A673 (cell line): ENCODE data around the gene LMNB1. TPM values are rescaled to one million over a fixed set of nuclear protein-coding genes. Genes with fewer than 3 reads are reported as not detected.

ENCODE experiments used
- BruUV-seq: library from RNA; stranded (reverse); fragments of 400-500 nt; replicated peaks from 2 replicates; lab custom pipeline; 2021; lab: Mats Ljungman, UMichigan
- CTCF ChIA-PET: fragments of 300-600 bp; sonication (Branson Sonifier 250); formaldehyde crosslinking; loops from one replicate; lab custom pipeline; 2022; ENCODE audit warnings: antibody characterized with exemption; lab: Charles Lee
- POLR2A ChIA-PET: fragments of 300-600 bp; sonication (Branson Sonifier 250); formaldehyde crosslinking; loops from one replicate; lab custom pipeline; 2022; ENCODE audit warnings: antibody characterized with exemption; ENCODE audit not compliant: low non-redundant PET; lab: Charles Lee
- DNase-seq: peaks from one replicate; pipeline ENCODE4 v3.0.0-alpha.2; 2015; ENCODE audit warnings: low spot score
- H3K27ac ChIP-seq: fragments of 200-600 bp; sonication (generic); 2 replicates; pipeline ENCODE4 v1.5.1; 2016; ENCODE audit warnings: mixed run types, low read depth, mild to moderate bottlenecking, mixed read lengths, antibody characterized with exemption, low read length; ENCODE audit not compliant: poor library complexity, severe bottlenecking
- H3K27me3 ChIP-seq: fragments of 200-600 bp; sonication (generic); replicated peaks from 2 replicates; pipeline ENCODE4 v1.6.1; 2017; ENCODE audit warnings: mixed run types, low read depth, mild to moderate bottlenecking, mixed read lengths, antibody characterized with exemption, low read length; ENCODE audit not compliant: insufficient read depth, poor library complexity
- H3K36me3 ChIP-seq: fragments of 200-600 bp; sonication (generic); 2 replicates; pipeline ENCODE4 v1.6.1; 2016; ENCODE audit warnings: mixed run types, mild to moderate bottlenecking, mixed read lengths, antibody characterized with exemption, low read length; ENCODE audit not compliant: insufficient read depth, poor library complexity, severe bottlenecking
- H3K4me1 ChIP-seq: fragments of 200-600 bp; sonication (generic); 2 replicates; pipeline ENCODE4 v1.6.1; 2017; ENCODE audit warnings: mixed run types, mild to moderate bottlenecking, mixed read lengths, antibody characterized with exemption, low read length; ENCODE audit not compliant: insufficient read depth, poor library complexity, severe bottlenecking
- H3K4me3 ChIP-seq: fragments of 200-600 bp; sonication (generic); 2 replicates; pipeline ENCODE4 v1.5.1; 2016; ENCODE audit warnings: low read depth, mixed run types, mild to moderate bottlenecking, mixed read lengths, low read length; ENCODE audit not compliant: poor library complexity, severe bottlenecking
- H3K9me3 ChIP-seq: fragments of 200-600 bp; sonication (generic); 2 replicates; pipeline ENCODE4 v1.6.1; 2016; ENCODE audit warnings: mixed run types, low read depth, mild to moderate bottlenecking, mixed read lengths, antibody characterized with exemption, low read length; ENCODE audit not compliant: poor library complexity, severe bottlenecking
- CTCF ChIP-seq: fragments of 300-800, 200-600 bp; sonication (generic); conservative IDR thresholded peaks from 2 replicates; pipeline ENCODE4 v1.5.1; 2017; ENCODE audit warnings: low read depth, mild to moderate bottlenecking, antibody characterized with exemption, low read length, moderate library complexity, mixed read lengths
- EZH2 ChIP-seq: fragments of 200-600 bp; sonication (generic); IDR thresholded peaks from 2 replicates; pipeline ENCODE4 v1.6.1; 2017; ENCODE audit warnings: borderline replicate concordance, low read depth, mild to moderate bottlenecking, mixed read lengths, antibody characterized with exemption, low read length; ENCODE audit not compliant: poor library complexity, severe bottlenecking
- intact Hi-C: fragments of 100-400 bp; cut with micrococcal nuclease; formaldehyde crosslinking; loops from one replicate; pipeline ENCODE4 v1.10.0; 2022; ENCODE audit not compliant: unreplicated experiment
- total RNA-seq: library from RNA; stranded (reverse); gene quantifications from 2 replicates; pipeline ENCODE4 v1.2.3, GENCODE V29; 2021

The LMNB1 gene
- total RNA-seq, 1 experiment from 2014 or later: 267 TPM

GRCh38 chr5:126869005-126869451 lies 92.1 kb downstream of the LMNB1 start:
- Histone ChIP-seq H3K9me3 (no peaks in the 10 kb centered on the region), H3K27ac (no peak overlapping the region), H3K36me3 (no peaks in the 10 kb centered on the region), H3K27me3 (no peaks in the 10 kb centered on the region), H3K4me1 (peaks cover 12% of the 10 kb centered on the region), H3K4me3 (peak overlapping the region; percentile 32)
- no TSS peak for BruUV-seq
- intact Hi-C loops: no loop called here
- ChIA-PET CTCF (no interaction called here), POLR2A (no interaction called here)
- TF ChIP-seq CTCF (no peak), EZH2 (no peak)
- peak; percentile 74 for DNase-seq

GRCh38 chr5:126871441-126871840 lies 94.5 kb downstream of the LMNB1 start:
- DNase-seq: no peak
- ChIA-PET POLR2A (no interaction called here), CTCF (no interaction called here)
- Histone ChIP-seq H3K27ac (no peak overlapping the region), H3K4me3 (no peak overlapping the region), H3K27me3 (no peaks in the 10 kb centered on the region), H3K36me3 (no peaks in the 10 kb centered on the region), H3K9me3 (no peaks in the 10 kb centered on the region), H3K4me1 (peaks cover 14% of the 10 kb centered on the region)
- TF ChIP-seq EZH2: no peak
- TF ChIP-seq CTCF: no peak
- BruUV-seq: no TSS peak
- intact Hi-C loops: no loop called here

- intact Hi-C loops: no loop called here
- no TSS peak for BruUV-seq
- no peak for DNase-seq
- CTCF ChIA-PET: interaction anchor here (0.7 kb wide), 1 partner anchor 71 kb away, joined by 5 read pairs; no protein-coding TSS in a partner anchor
- no peak overlapping the region for H3K27ac ChIP-seq
- H3K27me3 ChIP-seq: no peaks in the 10 kb centered on the region
- TF ChIP-seq EZH2 (no peak), CTCF (no peak)
- no peaks in the 10 kb centered on the region for H3K36me3 ChIP-seq
- no peak overlapping the region for H3K4me3 ChIP-seq
- peaks cover 26% of the 10 kb centered on the region for H3K4me1 ChIP-seq
- POLR2A ChIA-PET: no interaction called here
- no peaks in the 10 kb centered on the region for H3K9me3 ChIP-seq
These were observed 95.8 kb downstream of the LMNB1 start for GRCh38 chr5:126872561-126873354.
